ENCODE data around the gene ZSCAN23.

- TF ChIP-seq, protein P1, sequence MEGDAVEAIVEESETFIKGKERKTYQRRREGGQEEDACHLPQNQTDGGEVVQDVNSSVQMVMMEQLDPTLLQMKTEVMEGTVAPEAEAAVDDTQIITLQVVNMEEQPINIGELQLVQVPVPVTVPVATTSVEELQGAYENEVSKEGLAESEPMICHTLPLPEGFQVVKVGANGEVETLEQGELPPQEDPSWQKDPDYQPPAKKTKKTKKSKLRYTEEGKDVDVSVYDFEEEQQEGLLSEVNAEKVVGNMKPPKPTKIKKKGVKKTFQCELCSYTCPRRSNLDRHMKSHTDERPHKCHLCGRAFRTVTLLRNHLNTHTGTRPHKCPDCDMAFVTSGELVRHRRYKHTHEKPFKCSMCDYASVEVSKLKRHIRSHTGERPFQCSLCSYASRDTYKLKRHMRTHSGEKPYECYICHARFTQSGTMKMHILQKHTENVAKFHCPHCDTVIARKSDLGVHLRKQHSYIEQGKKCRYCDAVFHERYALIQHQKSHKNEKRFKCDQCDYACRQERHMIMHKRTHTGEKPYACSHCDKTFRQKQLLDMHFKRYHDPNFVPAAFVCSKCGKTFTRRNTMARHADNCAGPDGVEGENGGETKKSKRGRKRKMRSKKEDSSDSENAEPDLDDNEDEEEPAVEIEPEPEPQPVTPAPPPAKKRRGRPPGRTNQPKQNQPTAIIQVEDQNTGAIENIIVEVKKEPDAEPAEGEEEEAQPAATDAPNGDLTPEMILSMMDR (IDR thresholded peaks at IDR 0.05; ENCODE audit: insufficient read depth, low read length), result no peak
- TF ChIP-seq POLR2AphosphoS5 (IDR thresholded peaks at IDR 0.05; ENCODE audit: low read depth) (no peak), GABPA (IDR thresholded peaks at IDR 0.05; ENCODE audit: low read depth) (no peak)
- TF ChIP-seq, protein P2, sequence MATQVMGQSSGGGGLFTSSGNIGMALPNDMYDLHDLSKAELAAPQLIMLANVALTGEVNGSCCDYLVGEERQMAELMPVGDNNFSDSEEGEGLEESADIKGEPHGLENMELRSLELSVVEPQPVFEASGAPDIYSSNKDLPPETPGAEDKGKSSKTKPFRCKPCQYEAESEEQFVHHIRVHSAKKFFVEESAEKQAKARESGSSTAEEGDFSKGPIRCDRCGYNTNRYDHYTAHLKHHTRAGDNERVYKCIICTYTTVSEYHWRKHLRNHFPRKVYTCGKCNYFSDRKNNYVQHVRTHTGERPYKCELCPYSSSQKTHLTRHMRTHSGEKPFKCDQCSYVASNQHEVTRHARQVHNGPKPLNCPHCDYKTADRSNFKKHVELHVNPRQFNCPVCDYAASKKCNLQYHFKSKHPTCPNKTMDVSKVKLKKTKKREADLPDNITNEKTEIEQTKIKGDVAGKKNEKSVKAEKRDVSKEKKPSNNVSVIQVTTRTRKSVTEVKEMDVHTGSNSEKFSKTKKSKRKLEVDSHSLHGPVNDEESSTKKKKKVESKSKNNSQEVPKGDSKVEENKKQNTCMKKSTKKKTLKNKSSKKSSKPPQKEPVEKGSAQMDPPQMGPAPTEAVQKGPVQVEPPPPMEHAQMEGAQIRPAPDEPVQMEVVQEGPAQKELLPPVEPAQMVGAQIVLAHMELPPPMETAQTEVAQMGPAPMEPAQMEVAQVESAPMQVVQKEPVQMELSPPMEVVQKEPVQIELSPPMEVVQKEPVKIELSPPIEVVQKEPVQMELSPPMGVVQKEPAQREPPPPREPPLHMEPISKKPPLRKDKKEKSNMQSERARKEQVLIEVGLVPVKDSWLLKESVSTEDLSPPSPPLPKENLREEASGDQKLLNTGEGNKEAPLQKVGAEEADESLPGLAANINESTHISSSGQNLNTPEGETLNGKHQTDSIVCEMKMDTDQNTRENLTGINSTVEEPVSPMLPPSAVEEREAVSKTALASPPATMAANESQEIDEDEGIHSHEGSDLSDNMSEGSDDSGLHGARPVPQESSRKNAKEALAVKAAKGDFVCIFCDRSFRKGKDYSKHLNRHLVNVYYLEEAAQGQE (IDR thresholded peaks at IDR 0.05; ENCODE audit: insufficient replicate concordance, low read depth), result no peak
Measured at GRCh38 chr6:28390688-28391087, 52.6 kb downstream of the ZSCAN23 start.

Measured in HL-60 (cell line).